SK-N-SH treated with all-trans-retinoic acid at 6 μM for 48 hours (cell line): ENCODE results near the gene GPM6B.

Source experiments
- ARNTL ChIP-seq: fragments of 450-650 bp; formaldehyde crosslinking; IDR thresholded peaks from 2 replicates; pipeline ENCODE4 v1.5.0; 2020; ENCODE audit warnings: low read depth, mild to moderate bottlenecking, moderate library complexity, borderline replicate concordance
- BACH2 ChIP-seq: fragments of 250-450 bp; sonication (Bioruptor Pico); IDR thresholded peaks from 2 replicates; pipeline ENCODE4 v1.9.0; 2021; ENCODE audit warnings: mild to moderate bottlenecking, borderline replicate concordance
- CREB5 ChIP-seq: fragments of 250-450 bp; sonication (Bioruptor Pico); IDR thresholded peaks from 2 replicates; pipeline ENCODE4 v1.5.1; 2020; ENCODE audit warnings: low read depth, mild to moderate bottlenecking, moderate library complexity
- CSDC2 ChIP-seq: fragments of 250-450 bp; sonication (Bioruptor Pico); IDR thresholded peaks from 2 replicates; pipeline ENCODE4 v1.5.0; 2020; ENCODE audit warnings: mild to moderate bottlenecking, moderate library complexity
- RARB ChIP-seq: fragments of 250-450 bp; sonication (Bioruptor Pico); IDR thresholded peaks from 2 replicates; pipeline ENCODE4 v1.8.0; 2021; ENCODE audit warnings: mild to moderate bottlenecking, moderate library complexity
- TCF4 ChIP-seq: fragments of 250-450 bp; sonication (Bioruptor Pico); IDR thresholded peaks from 2 replicates; pipeline ENCODE4 v1.8.0; 2021; ENCODE audit warnings: mild to moderate bottlenecking, moderate library complexity, borderline replicate concordance
- ZFP30 ChIP-seq: fragments of 450-650 bp; formaldehyde crosslinking; IDR thresholded peaks from 2 replicates; pipeline ENCODE4 v1.5.0; 2022; ENCODE audit warnings: mild to moderate bottlenecking, moderate library complexity
- ZNF565 ChIP-seq: fragments of 450-650 bp; formaldehyde crosslinking; conservative IDR thresholded peaks from 2 replicates; pipeline ENCODE4 v1.5.0; 2020; ENCODE audit warnings: low read depth, mild to moderate bottlenecking, moderate library complexity
- ZNF70 ChIP-seq: fragments of 450-650 bp; formaldehyde crosslinking; IDR thresholded peaks from 2 replicates; pipeline ENCODE4 v1.5.0; 2020; ENCODE audit warnings: mild to moderate bottlenecking, moderate library complexity
- ZNF8 ChIP-seq: fragments of 450-650 bp; formaldehyde crosslinking; IDR thresholded peaks from 2 replicates; pipeline ENCODE4 v1.5.0; 2020; ENCODE audit warnings: mild to moderate bottlenecking, moderate library complexity

GRCh38 chrX:13786048-13786447, 30.8 kb downstream of the GPM6B start:
- TF ChIP-seq RARB (CRISPR knock-in tag) (no peak), ZFP30 (CRISPR knock-in tag) (no peak), CREB5 (no peak), CSDC2 (no peak), ZNF565 (CRISPR knock-in tag) (no peak), ZNF8 (CRISPR knock-in tag) (no peak), TCF4 (CRISPR knock-in tag) (no peak), ARNTL (CRISPR knock-in tag) (no peak), BACH2 (CRISPR knock-in tag) (no peak), ZNF70 (CRISPR knock-in tag) (no peak)
